Measurements from ENCODE around the gene AMT. TPM values are rescaled to one million over a fixed set of nuclear protein-coding genes. Genes with fewer than 3 reads are reported as not detected.

AMT gene
- total RNA-seq, 2 donors from 2014 or later, result 7.4 to 7.5 TPM

Other genes with a start within 250 kb of the AMT start
- gene C3orf62, start 145.2 kb downstream of the AMT start, total RNA-seq, result 1 to 10 TPM; 4.6 to 7.0 TPM
- 10 to 100 TPM; 70.2 to 76.5 TPM for gene USP4, start 82.4 kb downstream of the AMT start, total RNA-seq
- 100 to 1,000 TPM; 112 to 124 TPM for gene GPX1, start 64.1 kb downstream of the AMT start, total RNA-seq
- gene RHOA, start 10.5 kb downstream of the AMT start, total RNA-seq, result 100 to 1,000 TPM; 458 to 468 TPM
- 10 to 100 TPM; 22.0 to 23.4 TPM for gene TCTA, start 10.1 kb downstream of the AMT start, total RNA-seq
- gene NICN1, start 6.9 kb upstream of the AMT start, total RNA-seq, result 10 to 100 TPM; 15.3 to 18.4 TPM
- gene DAG1, start 47.8 kb upstream of the AMT start, total RNA-seq, result 10 to 100 TPM in 1 of 2 donors, 1 to 10 TPM in 1; 9.1 to 10.3 TPM
- under 1 TPM; 0.17 to 0.21 TPM for gene BSN, start 132.0 kb upstream of the AMT start, total RNA-seq